GM12878 (cell line): ENCODE data around the gene GALT. TPM values are rescaled to one million over a fixed set of nuclear protein-coding genes. Genes with fewer than 3 reads are reported as not detected.

Experiments
- ATAC-seq: fragments of 200-7000 bp; cut with Tn5 transposase; 3 replicates; pipeline ENCODE4 v1.9.1; 2020; ENCODE audit warnings: mild to moderate bottlenecking, moderate library complexity
- BruUV-seq: library from RNA; stranded (reverse); fragments of 400-500 nt; replicated peaks from 2 replicates; lab custom pipeline; 2021; lab: Mats Ljungman, UMichigan
- CTCF ChIA-PET: fragments of 300-600 bp; sonication (Branson Sonifier 250); formaldehyde crosslinking; extraction: SDS; loops from one replicate; lab custom pipeline; 2021; ENCODE audit warnings: inconsistent platforms; lab: Yijun Ruan, JAX
- POLR2A ChIA-PET: fragments of 350-600 bp; formaldehyde crosslinking; extraction: SDS; loops from one replicate; lab custom pipeline; 2021; ENCODE audit warnings: inconsistent platforms; lab: Charles Lee
- RAD21 ChIA-PET: fragments of 300-600 bp; sonication (Branson Sonifier 250); formaldehyde crosslinking; loops from one replicate; lab custom pipeline; 2023; ENCODE audit warnings: antibody characterized with exemption; ENCODE audit not compliant: unreplicated experiment; lab: Charles Lee
- SMC1A ChIA-PET: fragments of 300-600 bp; sonication (Branson Sonifier 250); formaldehyde crosslinking; loops from one replicate; lab custom pipeline; 2023; ENCODE audit not compliant: unreplicated experiment, uncharacterized antibody; lab: Charles Lee
- DNase-seq: peaks from one replicate; pipeline ENCODE4 v3.0.0-alpha.2; 2011; ENCODE audit warnings: low read depth, low spot score
- FAIRE-seq: peaks from 3 replicates; lab custom pipeline; 2011; peaks lifted over from hg19 to GRCh38; lab: Jason Lieb, UNC
- H2AFZ ChIP-seq: 2 replicates; pipeline ENCODE4 v1.6.0; 2011; ENCODE audit warnings: low read depth, low read length, control low read depth; ENCODE audit not compliant: control insufficient read depth
- H3K27ac ChIP-seq: 2 replicates; pipeline ENCODE4 v1.5.1; 2011; ENCODE audit warnings: control low read depth; ENCODE audit not compliant: control insufficient read depth, insufficient read depth
- H3K27me3 ChIP-seq, 2 experiments: replicated peaks in 1 of 2; 2 replicates each; pipeline versions ENCODE4 v1.6.0 to v1.6.1; 2011; ENCODE audit warnings: low read length in 1 of 2; ENCODE audit not compliant: control insufficient read depth in 2 of 2, insufficient read depth in 2 of 2
- H3K36me3 ChIP-seq, 2 experiments: 2 replicates each; pipeline ENCODE4 v1.5.1; 2011; ENCODE audit warnings: low read length in 1 of 2; ENCODE audit not compliant: control insufficient read depth in 2 of 2, insufficient read depth in 2 of 2
- H3K4me1 ChIP-seq: 2 replicates; pipeline ENCODE4 v1.6.1; 2011; ENCODE audit warnings: mild to moderate bottlenecking, low read length, moderate library complexity, mixed read lengths; ENCODE audit not compliant: control insufficient read depth, insufficient read depth
- H3K4me2 ChIP-seq: 2 replicates; pipeline ENCODE4 v1.6.0; 2011; ENCODE audit warnings: control low read depth; ENCODE audit not compliant: control insufficient read depth, insufficient read depth
- H3K4me3 ChIP-seq: fragments of 200-600 bp; sonication (generic); 2 replicates; pipeline ENCODE4 v1.5.1; 2016
- H3K79me2 ChIP-seq: 2 replicates; pipeline ENCODE4 v1.6.0; 2011; ENCODE audit warnings: low read length; ENCODE audit not compliant: control insufficient read depth, insufficient read depth
- H3K9ac ChIP-seq: 2 replicates; pipeline ENCODE4 v1.8.0; 2011; ENCODE audit warnings: low read length, control low read depth, mixed read lengths; ENCODE audit not compliant: control insufficient read depth, insufficient read depth
- H3K9me3 ChIP-seq: replicated peaks from 3 replicates; pipeline ENCODE4 v1.5.1; 2011; ENCODE audit warnings: mild to moderate bottlenecking, low read length; ENCODE audit not compliant: control insufficient read depth, insufficient read depth
- H4K20me1 ChIP-seq: 2 replicates; pipeline ENCODE4 v1.6.0; 2011; ENCODE audit not compliant: control insufficient read depth, insufficient read depth
- ATF7 ChIP-seq: fragments of 450-650 bp; IDR thresholded peaks from 2 replicates; pipeline ENCODE4 v1.6.1; 2016; ENCODE audit warnings: low read depth, mild to moderate bottlenecking
- CHD1 ChIP-seq: IDR thresholded peaks from 2 replicates; pipeline ENCODE4 v1.6.1; 2012; ENCODE audit warnings: low read depth, low read length, improper control_type of control experiment
- EGR1 ChIP-seq, 2 experiments: IDR thresholded peaks; 1 replicate in 1 of 2; 2 replicates in 1 of 2; pipeline ENCODE4 v1.6.1; 2011 to 2012; ENCODE audit warnings: low read depth in 2 of 2, low read length in 2 of 2, borderline replicate concordance in 1 of 2, mild to moderate bottlenecking in 1 of 2, moderate library complexity in 1 of 2
- HCFC1 ChIP-seq: fragments of 150-350 bp; IDR thresholded peaks from 2 replicates; pipeline ENCODE4 v1.6.1; 2014; ENCODE audit warnings: low read length
- MEF2B ChIP-seq: fragments of 450-650 bp; IDR thresholded peaks from 2 replicates; pipeline ENCODE4 v1.6.1; 2018; ENCODE audit warnings: mild to moderate bottlenecking, moderate library complexity; ENCODE audit not compliant: partially characterized antibody, poor library complexity, severe bottlenecking
- MTA3 ChIP-seq: IDR thresholded peaks from 2 replicates; pipeline ENCODE4 v1.6.1; 2012; ENCODE audit warnings: low read length, inconsistent platforms, borderline replicate concordance
- NBN ChIP-seq: fragments of 450-650 bp; IDR thresholded peaks from 2 replicates; pipeline ENCODE4 v1.6.1; 2016
- PAX5 ChIP-seq: IDR thresholded peaks from 2 replicates; pipeline ENCODE4 v1.6.1; 2011; ENCODE audit warnings: low read depth, low read length, borderline replicate concordance
- POLR2A ChIP-seq: IDR thresholded peaks from 2 replicates; pipeline ENCODE4 v1.6.1; 2011; ENCODE audit warnings: low read depth, mild to moderate bottlenecking, low read length
- WGBS: methylation state at CpG from one replicate; pipeline ENCODE4 v1.1.6; 2016; ENCODE audit warnings: low lambda C conversion rate; ENCODE audit not compliant: insufficient replicate concordance, insufficient coverage; ENCODE audit errors: missing lambda C conversion rate; 5-methylcytosine and 5-hydroxymethylcytosine counted together
- in situ Hi-C: fragments of 300-500 bp; cut with MboI; formaldehyde crosslinking; loops from 9 replicates; pipeline ENCODE4 v1.14.3; 2018; ENCODE audit warnings: mixed read lengths
- intact Hi-C: fragments of 100-400 bp; cut with micrococcal nuclease; formaldehyde crosslinking; loops from one replicate; pipeline ENCODE4 v1.14.2; 2022; ENCODE audit not compliant: unreplicated experiment
- polyA plus RNA-seq, 11 experiments: library from polyadenylated mRNA; depleted of rRNA in 4 of 11; unstranded in 6 of 11; stranded (reverse) in 5 of 11; fragments of >200 nt; fragmentation: Nextera tagmentation in 4 of 11; fragmentation: Illumina TruSeq in 1 of 11; extraction: Ambion mirVana in 4 of 11; extraction: Trizol in 1 of 11; gene quantifications; 1 replicate in 1 of 11; 2 replicates in 10 of 11; pipeline versions ENCODE4 v1.2.1 to v1.2.3, GENCODE V29; 2011 to 2016; ENCODE audit warnings: inconsistent platforms in 2 of 11, missing spikeins in 2 of 11, low read depth in 1 of 11
- total RNA-seq, 4 experiments: library from RNA; depleted of rRNA in 3 of 4; stranded (reverse); fragments of >200 nt in 3 of 4; fragmentation: Illumina TruSeq in 1 of 4; extraction: Trizol in 1 of 4; gene quantifications; 2 replicates each; pipeline versions ENCODE4 v1.2.1 to v1.2.3, GENCODE V29; 2013 to 2021
- TF ChIP-seq, protein P1 (sequence below): fragments of 450-650 bp; formaldehyde crosslinking; IDR thresholded peaks from 2 replicates; pipeline ENCODE4 v1.5.0; 2022; ENCODE audit warnings: mild to moderate bottlenecking, missing genetic modification characterization
- TF ChIP-seq, protein P2 (sequence below): fragments of 450-650 bp; IDR thresholded peaks from 2 replicates; pipeline ENCODE4 v1.6.1; 2016; ENCODE audit warnings: mild to moderate bottlenecking
- TF ChIP-seq, protein P3 (sequence below): IDR thresholded peaks from 2 replicates; pipeline ENCODE4 v1.6.1; 2012; ENCODE audit warnings: improper control_type of control experiment, low read depth, low read length; ENCODE audit not compliant: insufficient replicate concordance

GALT gene
- total and polyA plus RNA-seq, 10 of the 15 experiments (the other 5 are each of a cell fraction or from before 2014, with no cell fraction given) = 9.3 to 34.1 (median 26.9) TPM

DNA sequence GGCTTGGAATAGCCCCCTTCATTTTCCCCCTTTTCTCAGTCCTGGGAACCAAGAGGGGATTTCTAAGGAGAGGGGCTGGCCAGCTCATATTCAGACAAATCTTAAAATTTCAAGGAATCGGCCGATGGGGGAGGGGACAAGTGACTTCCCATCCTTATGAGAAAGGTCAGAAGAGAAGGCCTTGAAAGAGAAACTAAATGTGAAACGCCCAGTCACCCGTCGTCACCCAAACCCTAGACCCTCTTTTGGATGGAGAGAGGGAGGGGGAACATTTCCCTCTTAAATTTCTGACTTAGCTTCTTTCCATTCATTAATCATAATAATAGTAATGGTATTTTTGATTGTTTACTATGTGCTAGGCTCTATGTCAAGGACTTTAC lies 45.5 kb downstream of the GALT start (continued):
- TF ChIP-seq, protein P1, sequence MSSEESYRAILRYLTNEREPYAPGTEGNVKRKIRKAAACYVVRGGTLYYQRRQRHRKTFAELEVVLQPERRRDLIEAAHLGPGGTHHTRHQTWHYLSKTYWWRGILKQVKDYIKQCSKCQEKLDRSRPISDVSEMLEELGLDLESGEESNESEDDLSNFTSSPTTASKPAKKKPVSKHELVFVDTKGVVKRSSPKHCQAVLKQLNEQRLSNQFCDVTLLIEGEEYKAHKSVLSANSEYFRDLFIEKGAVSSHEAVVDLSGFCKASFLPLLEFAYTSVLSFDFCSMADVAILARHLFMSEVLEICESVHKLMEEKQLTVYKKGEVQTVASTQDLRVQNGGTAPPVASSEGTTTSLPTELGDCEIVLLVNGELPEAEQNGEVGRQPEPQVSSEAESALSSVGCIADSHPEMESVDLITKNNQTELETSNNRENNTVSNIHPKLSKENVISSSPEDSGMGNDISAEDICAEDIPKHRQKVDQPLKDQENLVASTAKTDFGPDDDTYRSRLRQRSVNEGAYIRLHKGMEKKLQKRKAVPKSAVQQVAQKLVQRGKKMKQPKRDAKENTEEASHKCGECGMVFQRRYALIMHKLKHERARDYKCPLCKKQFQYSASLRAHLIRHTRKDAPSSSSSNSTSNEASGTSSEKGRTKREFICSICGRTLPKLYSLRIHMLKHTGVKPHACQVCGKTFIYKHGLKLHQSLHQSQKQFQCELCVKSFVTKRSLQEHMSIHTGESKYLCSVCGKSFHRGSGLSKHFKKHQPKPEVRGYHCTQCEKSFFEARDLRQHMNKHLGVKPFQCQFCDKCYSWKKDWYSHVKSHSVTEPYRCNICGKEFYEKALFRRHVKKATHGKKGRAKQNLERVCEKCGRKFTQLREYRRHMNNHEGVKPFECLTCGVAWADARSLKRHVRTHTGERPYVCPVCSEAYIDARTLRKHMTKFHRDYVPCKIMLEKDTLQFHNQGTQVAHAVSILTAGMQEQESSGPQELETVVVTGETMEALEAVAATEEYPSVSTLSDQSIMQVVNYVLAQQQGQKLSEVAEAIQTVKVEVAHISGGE = no peak
- TF ChIP-seq ATF7 = no peak
- TF ChIP-seq POLR2A = no peak
- TF ChIP-seq NBN = no peak
- TF ChIP-seq MTA3 = no peak
- TF ChIP-seq MEF2B = no peak
- no peak for TF ChIP-seq HCFC1

DNA sequence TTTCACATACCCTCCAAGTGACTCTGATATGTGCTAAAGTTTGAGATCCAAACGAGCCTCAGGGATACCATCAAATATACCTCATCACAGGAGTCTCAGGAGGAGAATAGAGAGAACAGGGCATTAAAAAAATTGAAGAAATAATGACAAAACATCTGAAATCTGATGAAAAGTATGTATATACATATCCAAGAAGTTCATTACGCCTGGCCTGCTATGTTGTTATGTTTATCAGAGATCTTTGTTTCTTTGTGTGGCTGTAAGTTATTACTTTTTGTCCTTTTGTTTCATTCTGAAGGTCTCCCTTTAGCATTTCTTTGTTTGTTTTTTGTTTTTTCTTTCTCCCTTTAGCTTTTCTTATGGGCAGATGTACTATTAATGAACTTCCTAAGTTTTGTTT lies 47.1 kb downstream of the GALT start:
- H2AFZ ChIP-seq = no peak overlapping the region
- SMC1A ChIA-PET = interaction anchor here (0.7 kb wide), 1 partner anchor 9 kb away, joined by 3 read pairs; no protein-coding TSS in a partner anchor
- no peaks in the 10 kb centered on the region for H3K36me3 ChIP-seq
- H3K9ac ChIP-seq = no peak overlapping the region
- H3K79me2 ChIP-seq = no peaks in the 10 kb centered on the region
- H3K4me2 ChIP-seq = no peak overlapping the region
- no peaks in the 10 kb centered on the region for H3K9me3 ChIP-seq
- no TSS peak for BruUV-seq
- H4K20me1 ChIP-seq = no peaks in the 10 kb centered on the region
- CTCF ChIA-PET = interaction anchor here (0.6 to 1.6 kb wide), 2 partner anchors 9 to 90 kb away, joined by 3 to 4 read pairs; no protein-coding TSS in a partner anchor
- RAD21 ChIA-PET = interaction anchor here (0.6 kb wide), 1 partner anchor 101 kb away, joined by 3 read pairs; no protein-coding TSS in a partner anchor
- H3K4me1 ChIP-seq = peaks cover 4% of the 10 kb centered on the region; the same call in 1 of the 2 replicates
- no peak overlapping the region for H3K4me3 ChIP-seq
- DNase-seq = no peak
- intact Hi-C loops (no loop called here), in situ Hi-C loops (no loop called here)
- H3K27ac ChIP-seq = no peak overlapping the region
- FAIRE-seq = no peak
- TF ChIP-seq ATF7 (no peak), PAX5 (no peak), EGR1 (IDR thresholded peaks at IDR 0.05; ENCODE audit: borderline replicate concordance in 1 of 2, low read depth in 2 of 2, low read length in 2 of 2) (no peak), CHD1 (no peak)
- TF ChIP-seq, protein P2, sequence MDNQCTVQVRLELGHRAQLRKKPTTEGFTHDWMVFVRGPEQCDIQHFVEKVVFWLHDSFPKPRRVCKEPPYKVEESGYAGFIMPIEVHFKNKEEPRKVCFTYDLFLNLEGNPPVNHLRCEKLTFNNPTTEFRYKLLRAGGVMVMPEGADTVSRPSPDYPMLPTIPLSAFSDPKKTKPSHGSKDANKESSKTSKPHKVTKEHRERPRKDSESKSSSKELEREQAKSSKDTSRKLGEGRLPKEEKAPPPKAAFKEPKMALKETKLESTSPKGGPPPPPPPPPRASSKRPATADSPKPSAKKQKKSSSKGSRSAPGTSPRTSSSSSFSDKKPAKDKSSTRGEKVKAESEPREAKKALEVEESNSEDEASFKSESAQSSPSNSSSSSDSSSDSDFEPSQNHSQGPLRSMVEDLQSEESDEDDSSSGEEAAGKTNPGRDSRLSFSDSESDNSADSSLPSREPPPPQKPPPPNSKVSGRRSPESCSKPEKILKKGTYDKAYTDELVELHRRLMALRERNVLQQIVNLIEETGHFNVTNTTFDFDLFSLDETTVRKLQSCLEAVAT = no peak
- TF ChIP-seq, protein P3, sequence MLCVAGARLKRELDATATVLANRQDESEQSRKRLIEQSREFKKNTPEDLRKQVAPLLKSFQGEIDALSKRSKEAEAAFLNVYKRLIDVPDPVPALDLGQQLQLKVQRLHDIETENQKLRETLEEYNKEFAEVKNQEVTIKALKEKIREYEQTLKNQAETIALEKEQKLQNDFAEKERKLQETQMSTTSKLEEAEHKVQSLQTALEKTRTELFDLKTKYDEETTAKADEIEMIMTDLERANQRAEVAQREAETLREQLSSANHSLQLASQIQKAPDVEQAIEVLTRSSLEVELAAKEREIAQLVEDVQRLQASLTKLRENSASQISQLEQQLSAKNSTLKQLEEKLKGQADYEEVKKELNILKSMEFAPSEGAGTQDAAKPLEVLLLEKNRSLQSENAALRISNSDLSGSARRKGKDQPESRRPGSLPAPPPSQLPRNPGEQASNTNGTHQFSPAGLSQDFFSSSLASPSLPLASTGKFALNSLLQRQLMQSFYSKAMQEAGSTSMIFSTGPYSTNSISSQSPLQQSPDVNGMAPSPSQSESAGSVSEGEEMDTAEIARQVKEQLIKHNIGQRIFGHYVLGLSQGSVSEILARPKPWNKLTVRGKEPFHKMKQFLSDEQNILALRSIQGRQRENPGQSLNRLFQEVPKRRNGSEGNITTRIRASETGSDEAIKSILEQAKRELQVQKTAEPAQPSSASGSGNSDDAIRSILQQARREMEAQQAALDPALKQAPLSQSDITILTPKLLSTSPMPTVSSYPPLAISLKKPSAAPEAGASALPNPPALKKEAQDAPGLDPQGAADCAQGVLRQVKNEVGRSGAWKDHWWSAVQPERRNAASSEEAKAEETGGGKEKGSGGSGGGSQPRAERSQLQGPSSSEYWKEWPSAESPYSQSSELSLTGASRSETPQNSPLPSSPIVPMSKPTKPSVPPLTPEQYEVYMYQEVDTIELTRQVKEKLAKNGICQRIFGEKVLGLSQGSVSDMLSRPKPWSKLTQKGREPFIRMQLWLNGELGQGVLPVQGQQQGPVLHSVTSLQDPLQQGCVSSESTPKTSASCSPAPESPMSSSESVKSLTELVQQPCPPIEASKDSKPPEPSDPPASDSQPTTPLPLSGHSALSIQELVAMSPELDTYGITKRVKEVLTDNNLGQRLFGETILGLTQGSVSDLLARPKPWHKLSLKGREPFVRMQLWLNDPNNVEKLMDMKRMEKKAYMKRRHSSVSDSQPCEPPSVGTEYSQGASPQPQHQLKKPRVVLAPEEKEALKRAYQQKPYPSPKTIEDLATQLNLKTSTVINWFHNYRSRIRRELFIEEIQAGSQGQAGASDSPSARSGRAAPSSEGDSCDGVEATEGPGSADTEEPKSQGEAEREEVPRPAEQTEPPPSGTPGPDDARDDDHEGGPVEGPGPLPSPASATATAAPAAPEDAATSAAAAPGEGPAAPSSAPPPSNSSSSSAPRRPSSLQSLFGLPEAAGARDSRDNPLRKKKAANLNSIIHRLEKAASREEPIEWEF = no peak
- peaks cover 0 to 4% of the 10 kb centered on the region in 2 experiments; a peak in 2 of 4 replicates for H3K27me3 ChIP-seq
- no peak for ATAC-seq
- whole genome bisulfite sequencing = 5% methylated on average over 2 of the region's 2 CpGs
- POLR2A ChIA-PET = interaction anchor here (0.7 kb wide), 1 partner anchor 708 kb away, joined by 4 read pairs; no protein-coding TSS in a partner anchor
